GM12878 (cell line): Measurements from ENCODE around the gene CDKN1B. TPM values are rescaled to one million over a fixed set of nuclear protein-coding genes. Genes with fewer than 3 reads are reported as not detected.

Source experiments
- ATF7 ChIP-seq: fragments of 450-650 bp; IDR thresholded peaks from 2 replicates; pipeline ENCODE4 v1.6.1; 2016; ENCODE audit warnings: low read depth, mild to moderate bottlenecking
- EGR1 ChIP-seq, 2 experiments: IDR thresholded peaks; 1 replicate in 1 of 2; 2 replicates in 1 of 2; pipeline ENCODE4 v1.6.1; 2011 to 2012; ENCODE audit warnings: low read depth in 2 of 2, low read length in 2 of 2, borderline replicate concordance in 1 of 2, mild to moderate bottlenecking in 1 of 2, moderate library complexity in 1 of 2
- EP300 ChIP-seq, 2 experiments: fragments of 150-350 bp in 1 of 2; IDR thresholded peaks; 2 replicates each; pipeline ENCODE4 v1.6.1; 2011 to 2012; ENCODE audit warnings: low read depth in 2 of 2, low read length in 2 of 2, borderline replicate concordance in 1 of 2, improper control_type of control experiment in 1 of 2, inconsistent platforms in 1 of 2; ENCODE audit not compliant: control insufficient read depth in 1 of 2
- HCFC1 ChIP-seq: fragments of 150-350 bp; IDR thresholded peaks from 2 replicates; pipeline ENCODE4 v1.6.1; 2014; ENCODE audit warnings: low read length
- HDAC2 ChIP-seq: fragments of 200-600 bp; sonication (generic); IDR thresholded peaks from 2 replicates; pipeline ENCODE4 v1.6.1; 2017
- IKZF2 ChIP-seq, 2 experiments: fragments of 450-650 bp; IDR thresholded peaks; 2 replicates each; pipeline ENCODE4 v1.6.1; 2017; ENCODE audit warnings: mild to moderate bottlenecking in 2 of 2, moderate library complexity in 2 of 2
- JUNB ChIP-seq: IDR thresholded peaks from 2 replicates; pipeline ENCODE4 v1.6.1; 2016; ENCODE audit warnings: antibody characterized with exemption, mild to moderate bottlenecking
- MEF2B ChIP-seq: fragments of 450-650 bp; IDR thresholded peaks from 2 replicates; pipeline ENCODE4 v1.6.1; 2018; ENCODE audit warnings: mild to moderate bottlenecking, moderate library complexity; ENCODE audit not compliant: partially characterized antibody, poor library complexity, severe bottlenecking
- POLR2A ChIP-seq: IDR thresholded peaks from 2 replicates; pipeline ENCODE4 v1.6.1; 2011; ENCODE audit warnings: low read depth, mild to moderate bottlenecking, low read length
- POU2F2 ChIP-seq: IDR thresholded peaks from 3 replicates; pipeline ENCODE4 v1.6.1; 2011; ENCODE audit warnings: low read depth, mild to moderate bottlenecking, low read length, borderline replicate concordance
- RUNX3 ChIP-seq: IDR thresholded peaks from 2 replicates; pipeline ENCODE4 v1.6.1; 2012; ENCODE audit warnings: low read length, inconsistent platforms
- SIN3A ChIP-seq: IDR thresholded peaks from 2 replicates; pipeline ENCODE4 v1.6.1; 2012; ENCODE audit warnings: low read depth, low read length, improper control_type of control experiment
- SMAD1 ChIP-seq: fragments of 450-650 bp; IDR thresholded peaks from 2 replicates; pipeline ENCODE4 v1.6.1; 2018; ENCODE audit warnings: mild to moderate bottlenecking, low read depth; ENCODE audit not compliant: partially characterized antibody
- SPI1 ChIP-seq: IDR thresholded peaks from 2 replicates; pipeline ENCODE4 v1.6.1; 2011; ENCODE audit warnings: low read depth, mild to moderate bottlenecking, low read length, moderate library complexity, borderline replicate concordance; ENCODE audit not compliant: insufficient read depth
- SRF ChIP-seq, 2 experiments: IDR thresholded peaks; 2 replicates each; pipeline ENCODE4 v1.6.1; 2011; ENCODE audit warnings: low read depth in 2 of 2, low read length in 2 of 2, mild to moderate bottlenecking in 1 of 2, moderate library complexity in 1 of 2
- SUPT20H ChIP-seq: IDR thresholded peaks from 2 replicates; pipeline ENCODE4 v1.6.1; 2011; ENCODE audit warnings: low read depth, mild to moderate bottlenecking, low read length, moderate library complexity, borderline replicate concordance; ENCODE audit not compliant: control insufficient read depth
- ZNF24 ChIP-seq: fragments of 450-650 bp; IDR thresholded peaks from 2 replicates; pipeline ENCODE4 v1.6.1; 2017; ENCODE audit warnings: antibody characterized with exemption, mild to moderate bottlenecking
- ZSCAN29 ChIP-seq: fragments of 450-650 bp; IDR thresholded peaks from 2 replicates; pipeline ENCODE4 v1.6.1; 2017; ENCODE audit warnings: mild to moderate bottlenecking, moderate library complexity
- polyA plus RNA-seq, 11 experiments: library from polyadenylated mRNA; depleted of rRNA in 4 of 11; unstranded in 6 of 11; stranded (reverse) in 5 of 11; fragments of >200 nt; fragmentation: Nextera tagmentation in 4 of 11; fragmentation: Illumina TruSeq in 1 of 11; extraction: Ambion mirVana in 4 of 11; extraction: Trizol in 1 of 11; gene quantifications; 1 replicate in 1 of 11; 2 replicates in 10 of 11; pipeline versions ENCODE4 v1.2.1 to v1.2.3, GENCODE V29; 2011 to 2016; ENCODE audit warnings: inconsistent platforms in 2 of 11, missing spikeins in 2 of 11, low read depth in 1 of 11
- total RNA-seq, 4 experiments: library from RNA; depleted of rRNA in 3 of 4; stranded (reverse); fragments of >200 nt in 3 of 4; fragmentation: Illumina TruSeq in 1 of 4; extraction: Trizol in 1 of 4; gene quantifications; 2 replicates each; pipeline versions ENCODE4 v1.2.1 to v1.2.3, GENCODE V29; 2013 to 2021
- TF ChIP-seq, protein P1 (sequence below): fragments of 450-650 bp; IDR thresholded peaks from 2 replicates; pipeline ENCODE4 v1.6.1; 2017; ENCODE audit warnings: antibody characterized with exemption, mild to moderate bottlenecking, moderate library complexity
- TF ChIP-seq, protein P2 (sequence below): fragments of 450-650 bp; IDR thresholded peaks from 2 replicates; pipeline ENCODE4 v1.6.1; 2017; ENCODE audit warnings: mild to moderate bottlenecking, low read depth, inconsistent platforms; ENCODE audit not compliant: poor library complexity, severe bottlenecking
- TF ChIP-seq, protein P3 (sequence below): fragments of 450-650 bp; IDR thresholded peaks from 2 replicates; pipeline ENCODE4 v1.6.1; 2017; ENCODE audit warnings: low read depth, mild to moderate bottlenecking, moderate library complexity

The CDKN1B gene
- total and polyA plus RNA-seq, 10 of the 15 experiments (the other 5 are each of a cell fraction or from before 2014, with no cell fraction given): 4.2 to 39.1 (median 23.1) TPM

DNA sequence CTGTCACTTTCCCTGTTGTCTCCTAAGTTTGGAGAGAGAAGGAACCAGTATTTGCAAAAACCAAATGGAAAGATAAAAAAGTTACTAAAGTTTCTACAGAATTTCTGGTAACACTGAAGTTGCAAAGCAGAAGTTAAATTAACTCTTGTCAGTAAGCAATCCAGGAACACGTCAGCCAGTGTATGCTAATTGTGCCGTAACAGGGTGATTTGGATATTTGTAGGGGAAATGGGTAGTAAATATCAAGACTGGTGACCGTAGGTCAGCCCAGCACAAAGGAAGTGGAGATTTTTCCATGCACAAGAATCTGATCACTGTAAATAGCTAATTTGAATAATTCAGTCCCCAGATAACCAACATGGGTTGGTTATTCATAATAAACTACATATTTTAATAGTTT, 2.3 kb downstream of the CDKN1B start (continued):
- TF ChIP-seq, protein P1, sequence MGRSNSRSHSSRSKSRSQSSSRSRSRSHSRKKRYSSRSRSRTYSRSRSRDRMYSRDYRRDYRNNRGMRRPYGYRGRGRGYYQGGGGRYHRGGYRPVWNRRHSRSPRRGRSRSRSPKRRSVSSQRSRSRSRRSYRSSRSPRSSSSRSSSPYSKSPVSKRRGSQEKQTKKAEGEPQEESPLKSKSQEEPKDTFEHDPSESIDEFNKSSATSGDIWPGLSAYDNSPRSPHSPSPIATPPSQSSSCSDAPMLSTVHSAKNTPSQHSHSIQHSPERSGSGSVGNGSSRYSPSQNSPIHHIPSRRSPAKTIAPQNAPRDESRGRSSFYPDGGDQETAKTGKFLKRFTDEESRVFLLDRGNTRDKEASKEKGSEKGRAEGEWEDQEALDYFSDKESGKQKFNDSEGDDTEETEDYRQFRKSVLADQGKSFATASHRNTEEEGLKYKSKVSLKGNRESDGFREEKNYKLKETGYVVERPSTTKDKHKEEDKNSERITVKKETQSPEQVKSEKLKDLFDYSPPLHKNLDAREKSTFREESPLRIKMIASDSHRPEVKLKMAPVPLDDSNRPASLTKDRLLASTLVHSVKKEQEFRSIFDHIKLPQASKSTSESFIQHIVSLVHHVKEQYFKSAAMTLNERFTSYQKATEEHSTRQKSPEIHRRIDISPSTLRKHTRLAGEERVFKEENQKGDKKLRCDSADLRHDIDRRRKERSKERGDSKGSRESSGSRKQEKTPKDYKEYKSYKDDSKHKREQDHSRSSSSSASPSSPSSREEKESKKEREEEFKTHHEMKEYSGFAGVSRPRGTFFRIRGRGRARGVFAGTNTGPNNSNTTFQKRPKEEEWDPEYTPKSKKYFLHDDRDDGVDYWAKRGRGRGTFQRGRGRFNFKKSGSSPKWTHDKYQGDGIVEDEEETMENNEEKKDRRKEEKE: no peak
- peak; percentile 4; the same call in 1 of the 2 replicates for TF ChIP-seq ZSCAN29
- no peak for TF ChIP-seq EGR1 (IDR thresholded peaks at IDR 0.05; ENCODE audit: borderline replicate concordance in 1 of 2, low read depth in 2 of 2, low read length in 2 of 2)
- TF ChIP-seq HDAC2: no peak
- TF ChIP-seq MEF2B: peak; percentile 15
- peak; percentile 24 to 56; a peak in 2 of 4 replicates for TF ChIP-seq IKZF2 (IDR thresholded peaks at IDR 0.05)
- TF ChIP-seq ZNF24: no peak
- TF ChIP-seq, protein P2, sequence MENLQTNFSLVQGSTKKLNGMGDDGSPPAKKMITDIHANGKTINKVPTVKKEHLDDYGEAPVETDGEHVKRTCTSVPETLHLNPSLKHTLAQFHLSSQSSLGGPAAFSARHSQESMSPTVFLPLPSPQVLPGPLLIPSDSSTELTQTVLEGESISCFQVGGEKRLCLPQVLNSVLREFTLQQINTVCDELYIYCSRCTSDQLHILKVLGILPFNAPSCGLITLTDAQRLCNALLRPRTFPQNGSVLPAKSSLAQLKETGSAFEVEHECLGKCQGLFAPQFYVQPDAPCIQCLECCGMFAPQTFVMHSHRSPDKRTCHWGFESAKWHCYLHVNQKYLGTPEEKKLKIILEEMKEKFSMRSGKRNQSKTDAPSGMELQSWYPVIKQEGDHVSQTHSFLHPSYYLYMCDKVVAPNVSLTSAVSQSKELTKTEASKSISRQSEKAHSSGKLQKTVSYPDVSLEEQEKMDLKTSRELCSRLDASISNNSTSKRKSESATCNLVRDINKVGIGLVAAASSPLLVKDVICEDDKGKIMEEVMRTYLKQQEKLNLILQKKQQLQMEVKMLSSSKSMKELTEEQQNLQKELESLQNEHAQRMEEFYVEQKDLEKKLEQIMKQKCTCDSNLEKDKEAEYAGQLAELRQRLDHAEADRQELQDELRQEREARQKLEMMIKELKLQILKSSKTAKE: peak; percentile 37
- TF ChIP-seq SRF (IDR thresholded peaks at IDR 0.05; ENCODE audit: low read depth in 2 of 2, low read length in 2 of 2): no peak
- TF ChIP-seq EP300 (IDR thresholded peaks at IDR 0.05; ENCODE audit: borderline replicate concordance in 1 of 2, control insufficient read depth in 1 of 2, low read depth in 2 of 2, low read length in 2 of 2): peak in 1 of 2 experiments; percentile 13; a peak in 1 of 4 replicates
- no peak for TF ChIP-seq JUNB
- TF ChIP-seq POLR2A: no peak
- TF ChIP-seq SUPT20H: no peak
- TF ChIP-seq POU2F2: peak; percentile 84; the same call in 2 of the 3 replicates
- TF ChIP-seq ATF7: 0 out of 2 replicates have a peak, but pooled peaks have one; percentile 10
- peak; percentile 58 for TF ChIP-seq SMAD1
- TF ChIP-seq SPI1: peak; percentile 40; the same call in 1 of the 2 replicates
- 0 out of 2 replicates have a peak, but pooled peaks have one; percentile 48 for TF ChIP-seq SIN3A
- TF ChIP-seq, protein P3, sequence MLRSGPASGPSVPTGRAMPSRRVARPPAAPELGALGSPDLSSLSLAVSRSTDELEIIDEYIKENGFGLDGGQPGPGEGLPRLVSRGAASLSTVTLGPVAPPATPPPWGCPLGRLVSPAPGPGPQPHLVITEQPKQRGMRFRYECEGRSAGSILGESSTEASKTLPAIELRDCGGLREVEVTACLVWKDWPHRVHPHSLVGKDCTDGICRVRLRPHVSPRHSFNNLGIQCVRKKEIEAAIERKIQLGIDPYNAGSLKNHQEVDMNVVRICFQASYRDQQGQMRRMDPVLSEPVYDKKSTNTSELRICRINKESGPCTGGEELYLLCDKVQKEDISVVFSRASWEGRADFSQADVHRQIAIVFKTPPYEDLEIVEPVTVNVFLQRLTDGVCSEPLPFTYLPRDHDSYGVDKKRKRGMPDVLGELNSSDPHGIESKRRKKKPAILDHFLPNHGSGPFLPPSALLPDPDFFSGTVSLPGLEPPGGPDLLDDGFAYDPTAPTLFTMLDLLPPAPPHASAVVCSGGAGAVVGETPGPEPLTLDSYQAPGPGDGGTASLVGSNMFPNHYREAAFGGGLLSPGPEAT: 0 out of 2 replicates have a peak, but pooled peaks have one; percentile 13
- TF ChIP-seq RUNX3: peak; percentile 6; the same call in 1 of the 2 replicates
- no peak for TF ChIP-seq HCFC1
